Activated CD4-positive, alpha-beta T cell treated with anti-CD3 and anti-CD28 coated beads for 36 hours (primary cell): ENCODE results near the gene NFIX. TPM values are rescaled to one million over a fixed set of nuclear protein-coding genes. Genes with fewer than 3 reads are reported as not detected.
"Not testable (repeated sequence)": the region's sequence is repeated elsewhere in the genome, so short reads cannot be mapped to it uniquely, and the experiment has no call there.

Experiments used
- ATAC-seq: fragments of 200-7000 bp; cut with Tn5 transposase; one replicate; pipeline ENCODE4 v1.10.0; 2021; ENCODE audit warnings: mild to moderate bottlenecking, moderate library complexity
- CTCF ChIA-PET: fragments of 350-600 bp; sonication (Branson Sonifier 250); formaldehyde crosslinking; loops from one replicate; lab custom pipeline; 2021; ENCODE audit warnings: antibody characterized with exemption; lab: Charles Lee
- POLR2A ChIA-PET: fragments of 350-600 bp; sonication (Branson Sonifier 250); formaldehyde crosslinking; loops from one replicate; lab custom pipeline; 2021; ENCODE audit warnings: antibody characterized with exemption, inconsistent platforms; lab: Charles Lee
- DNase-seq: peaks from one replicate; pipeline ENCODE4 v3.0.0-alpha.2; 2020
- H3K27ac Mint-ChIP-seq: one replicate; pipeline ENCODE4 v1.8.0; 2021; ENCODE audit warnings: mixed read lengths
- H3K27me3 Mint-ChIP-seq: one replicate; pipeline ENCODE4 v1.8.0; 2021; ENCODE audit warnings: mixed read lengths
- H3K36me3 Mint-ChIP-seq: one replicate; pipeline ENCODE4 v1.8.0; 2021; ENCODE audit warnings: low read depth, mixed read lengths
- H3K4me1 Mint-ChIP-seq: one replicate; pipeline ENCODE4 v1.8.0; 2021; ENCODE audit warnings: mixed read lengths
- H3K4me3 Mint-ChIP-seq: one replicate; pipeline ENCODE4 v1.8.0; 2021; ENCODE audit warnings: mild to moderate bottlenecking, moderate library complexity, mixed read lengths
- H3K9me3 Mint-ChIP-seq: one replicate; pipeline ENCODE4 v1.8.0; 2021; ENCODE audit warnings: low read depth, mixed read lengths
- intact Hi-C, 2 experiments: fragments of 100-400 bp; cut with DNase I in 1 of 2; cut with micrococcal nuclease in 1 of 2; formaldehyde crosslinking; loops; one replicate each; pipeline versions ENCODE4 v1.14.2 to v1.15.1; 2022 to 2024; cut with DNase I, micrococcal nuclease
- total RNA-seq, 2 experiments: library from RNA; stranded (reverse); gene quantifications; one replicate each; pipeline ENCODE4 v1.2.3, GENCODE V29; 2021

The NFIX gene
- 1 to 10 TPM; 4.3 to 4.8 TPM for total RNA-seq

GRCh38 chr19:12994701-12995595 lies at the start of gene NFIX:
Gene NFIX (plus strand): TSS chr19:12995475. CDS start chr19:12995838, 363 bp downstream.
- Mint-ChIP-seq H3K36me3 (no peaks in the 10 kb centered on the region), H3K9me3 (no peaks in the 10 kb centered on the region), H3K27ac (peak within 1 kb of the TSS; percentile 68), H3K4me1 (peaks cover 7% of the 10 kb centered on the region), H3K27me3 (peaks cover 5% of the 10 kb centered on the region), H3K4me3 (peak within 1 kb of the TSS; percentile 71)
- ChIA-PET POLR2A (no interaction called here), CTCF (interaction anchor here (0.7 to 1.4 kb wide), 3 partner anchors 19 to 48 kb away, joined by 3 read pairs; no protein-coding TSS in a partner anchor)
- ATAC-seq, result peak; percentile 63
- peak; percentile 76 for DNase-seq
- intact Hi-C loops, result loop anchor here in 1 of 2 experiments (1.0 to 2.0 kb wide), 2 partner anchors 12 to 18 kb away; no protein-coding TSS in a partner anchor

- Mint-ChIP-seq H3K27me3 (no peaks in the 10 kb centered on the region), H3K4me3 (peak within 1 kb of the TSS; percentile 88), H3K4me1 (peaks cover 55% of the 10 kb centered on the region), H3K9me3 (no peaks in the 10 kb centered on the region), H3K36me3 (peaks cover 84% of the 10 kb centered on the region), H3K27ac (peak within 1 kb of the TSS; percentile 97)
- DNase-seq (peak; percentile 100), ATAC-seq (peak; percentile 81)
- ChIA-PET CTCF (interaction anchor here (0.6 kb wide), 2 partner anchors 19 to 1463 kb away, joined by 4 read pairs; no protein-coding TSS in a partner anchor), POLR2A (interaction anchor here (0.7 kb wide), 1 partner anchor 212 kb away, joined by 3 read pairs; no protein-coding TSS in a partner anchor)
- intact Hi-C loops, result loop anchor here (1.0 to 10.0 kb wide), 9 partner anchors 12 to 1569 kb away; partner anchors contain the start of genes DNAJB1 (in 1 of the 2), FARSA (in 1 of the 2), JUNB (in 1 of the 2) and SYCE2 (in 1 of the 2)
Observed at GRCh38 chr19:12945479-12946091, 49.7 kb upstream of the NFIX start, which contains the start of gene RAD23A. Gene RAD23A (plus strand): TSS chr19:12945862. CDS start chr19:12945949, 87 bp downstream.

GRCh38 chr19:12946092-12946721 lies 49.1 kb upstream of the NFIX start:
- ATAC-seq, result peak; percentile 58
- peak overlapping the region; percentile 93 for H3K27ac Mint-ChIP-seq
- ChIA-PET CTCF (interaction anchor here (0.6 kb wide), 2 partner anchors 18 to 1464 kb away, joined by 4 read pairs; no protein-coding TSS in a partner anchor), POLR2A (interaction anchor here (0.6 to 1.1 kb wide), 3 partner anchors 8 to 213 kb away, joined by 3 read pairs; no protein-coding TSS in a partner anchor)
- H3K4me1 Mint-ChIP-seq, result peaks cover 50% of the 10 kb centered on the region
- peaks cover 85% of the 10 kb centered on the region for H3K36me3 Mint-ChIP-seq
- DNase-seq, result peak; percentile 73
- peak overlapping the region; percentile 88 for H3K4me3 Mint-ChIP-seq
- no peaks in the 10 kb centered on the region for H3K9me3 Mint-ChIP-seq
- intact Hi-C loops, result loop anchor here (1.0 to 10.0 kb wide), 4 partner anchors 61 to 1569 kb away; partner anchors contain the start of genes DNAJB1 (in 1 of the 2), TNPO2 (in 1 of the 2), ZNF490 (in 1 of the 2) and ZNF791 (in 1 of the 2)
- no peaks in the 10 kb centered on the region for H3K27me3 Mint-ChIP-seq

GRCh38 chr19:12946731-12947496 lies 48.4 kb upstream of the NFIX start:
- ATAC-seq (no peak), DNase-seq (no peak)
- H3K9me3 Mint-ChIP-seq, result no peaks in the 10 kb centered on the region
- H3K27ac Mint-ChIP-seq, result peak overlapping the region; percentile 93
- H3K4me3 Mint-ChIP-seq, result peak overlapping the region; percentile 88
- peaks cover 48% of the 10 kb centered on the region for H3K4me1 Mint-ChIP-seq
- intact Hi-C loops, result loop anchor here (1.0 to 10.0 kb wide), 4 partner anchors 62 to 1568 kb away; partner anchors contain the start of genes DNAJB1 (in 1 of the 2), TNPO2 (in 1 of the 2), ZNF490 (in 1 of the 2) and ZNF791 (in 1 of the 2)
- no peaks in the 10 kb centered on the region for H3K27me3 Mint-ChIP-seq
- ChIA-PET POLR2A (interaction anchor here (0.6 to 1.1 kb wide), 2 partner anchors 8 to 27 kb away, joined by 3 read pairs; no protein-coding TSS in a partner anchor), CTCF (interaction anchor here (0.6 to 1.1 kb wide), 2 partner anchors 18 to 102 kb away, joined by 4 to 5 read pairs; no protein-coding TSS in a partner anchor)
- peaks cover 84% of the 10 kb centered on the region for H3K36me3 Mint-ChIP-seq

DNA sequence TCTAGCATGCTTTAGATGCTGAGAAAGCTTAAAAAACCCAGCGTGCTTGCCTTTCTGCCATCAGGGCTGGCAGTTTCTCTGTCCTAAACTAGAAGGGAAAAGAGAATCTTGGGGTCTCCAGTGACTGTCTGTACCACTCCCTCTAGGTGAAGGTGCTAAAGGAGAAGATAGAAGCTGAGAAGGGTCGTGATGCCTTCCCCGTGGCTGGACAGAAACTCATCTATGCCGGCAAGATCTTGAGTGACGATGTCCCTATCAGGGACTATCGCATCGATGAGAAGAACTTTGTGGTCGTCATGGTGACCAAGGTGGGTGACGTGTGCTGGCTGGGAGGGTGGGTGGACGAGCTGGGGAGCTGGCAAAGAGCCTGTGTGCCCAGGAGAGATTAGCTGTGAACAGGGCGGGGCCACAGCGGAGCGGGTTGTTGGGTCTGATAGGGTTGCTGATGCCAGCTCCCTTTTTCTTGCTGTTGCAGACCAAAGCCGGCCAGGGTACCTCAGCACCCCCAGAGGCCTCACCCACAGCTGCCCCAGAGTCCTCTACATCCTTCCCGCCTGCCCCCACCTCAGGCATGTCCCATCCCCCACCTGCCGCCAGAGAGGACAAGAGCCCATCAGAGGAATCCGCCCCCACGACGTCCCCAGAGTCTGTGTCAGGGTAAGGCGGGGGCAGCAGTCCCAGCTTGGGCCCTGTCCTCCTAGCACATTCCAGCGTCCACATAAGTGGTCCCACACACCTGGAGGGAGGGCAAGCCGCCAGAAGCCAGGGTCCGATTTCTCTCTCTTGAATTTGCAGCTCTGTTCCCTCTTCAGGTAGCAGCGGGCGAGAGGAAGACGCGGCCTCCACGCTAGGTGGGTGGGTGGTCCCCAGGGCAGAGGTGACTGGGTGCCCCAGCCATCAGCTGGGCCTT lies 47.3 kb upstream of the NFIX start:
- ATAC-seq, result no peak
- POLR2A ChIA-PET, result interaction anchor here (0.5 kb wide), 1 partner anchor 17 kb away, joined by 3 read pairs; no protein-coding TSS in a partner anchor
- no peak for DNase-seq
- H3K27ac Mint-ChIP-seq, result peak overlapping the region; percentile 70
- H3K4me3 Mint-ChIP-seq, result peak overlapping the region; percentile 88
- CTCF ChIA-PET, result interaction anchor here (0.6 to 1.1 kb wide), 2 partner anchors 17 to 103 kb away, joined by 4 to 5 read pairs; no protein-coding TSS in a partner anchor
- H3K36me3 Mint-ChIP-seq, result peaks cover 80% of the 10 kb centered on the region
- H3K9me3 Mint-ChIP-seq, result no peaks in the 10 kb centered on the region
- H3K4me1 Mint-ChIP-seq, result peaks cover 41% of the 10 kb centered on the region
- intact Hi-C loops, result loop anchor here (5.0 to 10.0 kb wide), 3 partner anchors 226 to 1567 kb away; partner anchors contain the start of genes DNAJB1 (in 1 of the 2), TNPO2 (in 1 of the 2), ZNF490 (in 1 of the 2) and ZNF791 (in 1 of the 2)
- no peaks in the 10 kb centered on the region for H3K27me3 Mint-ChIP-seq

- no peaks in the 10 kb centered on the region for H3K27me3 Mint-ChIP-seq
- ChIA-PET POLR2A (no interaction called here), CTCF (interaction anchor here (1.0 kb wide), 1 partner anchor 17 kb away, joined by 3 read pairs; no protein-coding TSS in a partner anchor)
- H3K9me3 Mint-ChIP-seq, result no peaks in the 10 kb centered on the region
- DNase-seq (no peak), ATAC-seq (no peak)
- intact Hi-C loops, result loop anchor here (5.0 to 10.0 kb wide), 3 partner anchors 226 to 1566 kb away; partner anchors contain the start of genes DNAJB1 (in 1 of the 2), TNPO2 (in 1 of the 2), ZNF490 (in 1 of the 2) and ZNF791 (in 1 of the 2)
- no peak overlapping the region for H3K27ac Mint-ChIP-seq
- H3K4me3 Mint-ChIP-seq, result no peak overlapping the region
- H3K36me3 Mint-ChIP-seq, result peaks cover 80% of the 10 kb centered on the region
- H3K4me1 Mint-ChIP-seq, result peaks cover 40% of the 10 kb centered on the region
Observed at GRCh38 chr19:12948612-12949362, 46.5 kb upstream of the NFIX start.

DNA sequence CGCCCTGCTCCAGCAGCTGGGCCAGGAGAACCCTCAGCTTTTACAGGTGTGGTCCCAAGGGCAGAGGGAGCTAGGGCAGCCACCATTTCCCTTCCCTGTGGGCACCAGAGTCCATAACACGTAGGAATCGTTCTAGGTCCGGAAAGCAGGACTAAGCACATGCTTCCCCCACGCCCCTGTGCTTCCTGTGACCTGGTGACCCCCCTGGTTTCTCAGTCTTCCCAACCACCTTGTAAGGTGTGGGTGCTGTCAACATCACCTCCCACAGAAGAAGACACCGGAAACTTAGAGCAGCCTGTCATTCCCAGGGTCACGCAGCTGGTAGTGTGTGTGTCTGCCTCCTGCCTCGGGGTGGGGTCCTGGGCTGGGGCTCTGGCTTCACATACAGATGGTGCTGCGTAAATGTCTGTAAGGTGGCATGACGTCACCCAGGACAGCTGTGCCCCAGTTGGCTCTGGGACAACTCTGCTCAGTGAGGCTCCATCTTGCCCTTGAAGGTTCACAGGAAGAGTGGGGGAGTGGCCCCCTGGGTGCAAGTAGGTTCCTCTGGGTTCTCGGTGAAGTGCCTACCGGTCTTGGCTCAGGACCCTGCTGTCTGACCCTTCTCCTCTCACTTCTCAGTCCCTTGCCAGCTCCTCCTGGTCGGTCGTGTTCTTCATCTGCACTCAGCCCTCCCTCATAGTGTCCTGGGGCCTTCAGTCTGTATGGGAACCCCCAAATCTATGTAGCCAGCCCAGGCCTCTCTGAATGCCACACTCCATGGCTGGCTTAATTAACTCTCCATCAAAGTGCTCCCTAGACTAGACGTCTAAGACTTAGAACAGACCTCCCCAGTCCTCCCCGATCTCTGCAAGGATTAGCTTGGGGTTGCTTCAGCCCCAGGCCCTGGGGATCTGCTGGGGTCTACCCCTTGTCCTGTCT lies 45.7 kb upstream of the NFIX start:
- DNase-seq, result no peak
- H3K27ac Mint-ChIP-seq, result peak overlapping the region; percentile 64
- no peaks in the 10 kb centered on the region for H3K27me3 Mint-ChIP-seq
- H3K4me1 Mint-ChIP-seq, result peaks cover 41% of the 10 kb centered on the region
- no peak for ATAC-seq
- H3K4me3 Mint-ChIP-seq, result no peak overlapping the region
- CTCF ChIA-PET, result interaction anchor here (1.0 kb wide), 1 partner anchor 16 kb away, joined by 3 read pairs; no protein-coding TSS in a partner anchor
- no peaks in the 10 kb centered on the region for H3K9me3 Mint-ChIP-seq
- POLR2A ChIA-PET, result no interaction called here
- intact Hi-C loops, result loop anchor here (5.0 to 10.0 kb wide), 3 partner anchors 227 to 1565 kb away; partner anchors contain the start of genes DNAJB1 (in 1 of the 2), TNPO2 (in 1 of the 2), ZNF490 (in 1 of the 2) and ZNF791 (in 1 of the 2)
- H3K36me3 Mint-ChIP-seq, result peaks cover 80% of the 10 kb centered on the region

DNA sequence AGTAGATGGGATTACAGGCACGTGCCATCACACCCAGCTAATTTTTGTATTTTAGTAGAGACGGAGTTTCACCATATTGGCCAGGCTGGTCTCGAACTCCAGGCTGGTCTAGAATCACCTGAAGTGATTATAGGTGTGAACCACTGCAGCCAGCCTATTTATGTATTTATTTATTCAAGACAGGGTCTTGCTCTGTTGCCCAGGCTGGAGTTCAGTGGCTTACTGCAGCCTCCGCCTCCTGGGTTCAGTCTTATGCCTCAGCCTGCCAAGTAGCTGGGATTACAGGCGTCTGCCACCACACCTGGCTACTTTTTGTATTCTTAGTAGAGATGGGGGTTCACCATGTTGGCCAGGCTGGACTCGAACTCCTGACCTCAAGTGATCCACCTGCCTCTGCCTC lies 43.2 kb upstream of the NFIX start:
- POLR2A ChIA-PET, H3K9me3 Mint-ChIP-seq, DNase-seq, intact Hi-C loops, ATAC-seq, H3K4me3 Mint-ChIP-seq, H3K27me3 Mint-ChIP-seq: not testable (repeated sequence)
- CTCF ChIA-PET, result interaction anchor here (0.6 kb wide), 1 partner anchor 238 kb away, joined by 3 read pairs; no protein-coding TSS in a partner anchor
- H3K4me1 Mint-ChIP-seq, result peaks cover 40% of the 10 kb centered on the region
- H3K27ac Mint-ChIP-seq, result peak overlapping the region; percentile 8
- H3K36me3 Mint-ChIP-seq, result peaks cover 79% of the 10 kb centered on the region
